Limb (tissue), 2 donors: ENCODE measurements around the gene PLCL1.

ENCODE experiments used
- DNase-seq, 2 donors: peaks; one replicate each; pipeline ENCODE4 v3.0.0-alpha.2; 2016; ENCODE audit errors: extremely low spot score in 2 of 2

PLCL1 gene

DNA sequence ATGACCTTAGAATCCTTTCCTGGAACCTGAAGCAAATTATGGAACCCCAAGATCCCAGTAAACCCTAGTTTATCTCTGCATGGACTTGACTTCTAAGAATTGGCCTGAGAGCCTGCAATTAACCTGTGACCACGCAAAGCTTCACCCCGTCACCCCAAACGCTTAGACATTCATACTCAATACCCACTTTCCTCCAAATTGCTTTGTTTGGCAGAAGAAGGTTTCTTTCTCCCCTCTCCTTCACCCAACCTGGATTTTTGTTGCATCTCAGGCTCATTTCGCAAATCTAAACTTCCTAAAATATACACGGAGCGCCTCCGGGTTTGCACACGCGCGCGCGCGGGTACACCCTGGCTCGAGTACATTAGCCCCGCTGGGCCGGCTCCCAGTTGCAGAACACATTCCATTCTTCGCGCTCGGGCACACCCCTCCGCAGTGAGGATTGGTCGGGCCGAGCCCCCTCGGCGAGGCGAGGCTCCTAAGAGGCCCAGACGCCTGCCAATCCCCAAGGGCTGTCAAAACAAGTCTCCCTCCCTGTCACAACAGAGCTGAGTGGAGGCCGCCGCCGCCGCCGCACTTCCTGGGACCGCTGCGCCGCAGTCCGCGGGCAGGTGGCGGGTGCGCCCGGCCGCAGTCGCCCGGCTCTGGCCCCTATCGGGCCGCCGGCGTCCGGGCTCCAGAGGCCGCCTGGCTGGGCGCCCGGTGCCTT, at the start of gene PLCL1:
Gene PLCL1, plus strand, starts transcription at position 545 of the 709 bp plus-strand sequence.
- peak; percentile 82 to 89 for DNase-seq

DNA sequence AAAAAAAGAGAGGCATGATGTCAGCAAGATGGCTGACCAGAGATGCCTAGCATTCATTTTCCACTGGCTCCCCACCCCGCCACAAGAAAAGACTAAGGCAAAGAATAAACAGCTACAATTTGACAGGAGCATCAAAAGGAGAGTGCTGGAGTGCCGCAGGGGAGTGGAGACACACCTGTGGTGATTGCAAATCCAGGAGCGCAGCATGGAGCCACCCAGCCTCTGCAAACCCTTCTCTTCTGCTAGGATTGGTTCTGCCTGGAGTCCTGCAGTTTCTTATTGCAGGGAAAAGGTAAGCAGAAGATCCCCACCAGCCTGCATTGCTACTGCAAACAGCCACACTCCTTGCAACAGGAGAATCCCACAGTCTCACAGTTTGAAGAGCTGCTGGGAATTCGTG, 45.4 kb upstream of the PLCL1 start:
- no peak for DNase-seq

DNA sequence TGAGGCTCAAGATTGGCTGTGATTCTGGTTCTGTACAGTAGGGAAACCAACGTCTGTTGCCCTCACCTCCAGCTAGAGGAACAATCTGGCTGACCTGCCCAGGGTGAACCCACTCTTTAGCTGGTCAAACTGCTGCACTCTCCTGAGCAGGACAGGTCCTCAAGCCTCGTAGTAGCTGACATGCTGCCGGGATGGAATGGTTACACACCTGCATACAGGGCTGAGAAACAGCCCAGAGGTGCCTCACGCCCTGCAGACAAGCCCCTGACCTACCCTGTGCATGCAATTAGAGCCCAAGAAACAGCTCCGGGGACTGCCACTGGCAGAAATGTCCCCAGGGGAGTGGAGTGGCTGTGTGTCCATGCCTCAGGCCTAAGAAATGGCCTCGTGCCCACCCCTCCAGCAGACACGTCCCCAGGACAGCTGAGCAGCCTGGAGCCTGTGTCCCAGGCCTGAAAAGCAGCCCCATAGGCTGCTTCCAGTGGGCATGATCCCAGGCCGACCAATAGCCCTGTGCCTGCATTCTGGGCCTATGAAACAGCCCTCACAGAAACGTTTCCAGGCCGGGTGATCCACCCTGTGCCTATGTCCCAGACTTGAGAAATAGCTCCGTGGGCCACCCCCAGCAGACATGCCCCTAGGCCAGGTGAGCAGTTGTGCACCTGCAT, 44.6 kb upstream of the PLCL1 start:
- no peak for DNase-seq

DNA sequence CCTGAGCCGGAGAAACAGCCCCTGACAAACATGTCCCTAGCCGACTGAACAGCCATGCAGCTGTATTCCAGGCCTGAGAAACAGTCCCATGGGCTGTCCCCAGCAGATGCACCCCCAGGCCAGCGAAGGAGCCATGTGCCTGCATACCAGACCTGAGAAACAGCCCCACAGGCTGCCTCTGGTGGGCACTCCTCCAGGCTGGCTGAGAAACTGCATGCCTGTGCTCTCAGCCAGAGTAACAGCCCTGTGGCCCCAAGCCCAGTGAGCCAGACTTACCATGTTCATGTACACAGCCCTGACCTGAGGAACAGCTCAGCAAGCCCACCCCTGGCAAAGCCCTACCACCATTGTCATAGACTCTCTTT, 44.1 kb upstream of the PLCL1 start:
- DNase-seq, result no peak

DNA sequence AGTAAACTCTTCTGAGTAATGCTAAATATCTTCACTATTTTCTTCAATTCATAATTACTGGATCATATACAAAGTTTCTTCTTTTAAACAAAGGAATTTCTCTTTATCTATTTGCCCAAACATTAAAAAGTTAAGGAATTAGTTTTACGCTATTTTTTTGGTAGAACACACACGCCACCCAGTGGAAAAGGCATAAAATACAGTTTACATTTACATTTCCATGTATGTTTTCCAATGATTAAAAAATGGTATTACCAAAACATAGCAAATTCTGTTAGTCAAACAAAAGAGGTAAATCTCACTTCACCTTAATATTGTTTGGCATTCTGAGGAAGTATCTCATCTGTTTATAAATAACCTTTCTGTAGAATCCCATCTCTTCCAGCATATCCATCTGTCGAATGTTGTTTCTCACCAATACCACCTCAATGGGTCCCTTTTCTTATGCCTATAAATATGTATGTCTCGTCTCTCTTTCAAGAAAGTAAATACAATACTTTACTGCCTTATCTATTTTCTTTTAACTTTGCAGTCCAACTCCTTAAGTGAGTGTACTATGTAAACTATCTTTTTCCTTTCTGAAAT, 26.5 kb upstream of the PLCL1 start:
- DNase-seq, result peak in 1 of 2 donors; percentile 34

DNA sequence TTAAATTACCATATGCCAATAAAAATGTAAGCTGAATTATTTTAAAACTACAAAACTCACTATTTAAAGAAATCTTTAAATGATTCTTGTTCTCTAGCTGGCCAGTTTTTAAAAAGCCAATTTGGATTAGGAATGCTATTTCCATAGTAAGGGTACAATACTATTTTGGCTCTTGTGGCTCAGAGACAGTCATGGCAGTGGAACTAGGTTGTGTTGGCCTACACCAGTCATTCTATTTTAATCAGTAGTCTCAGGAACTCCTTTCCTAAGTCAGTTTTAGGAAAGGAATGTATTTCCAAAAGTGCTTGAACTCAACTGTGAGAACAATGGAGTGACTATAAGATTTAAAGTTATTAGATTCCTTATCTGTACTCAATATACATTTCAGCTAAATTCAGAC, 25.1 kb upstream of the PLCL1 start:
- DNase-seq, result no peak

DNA sequence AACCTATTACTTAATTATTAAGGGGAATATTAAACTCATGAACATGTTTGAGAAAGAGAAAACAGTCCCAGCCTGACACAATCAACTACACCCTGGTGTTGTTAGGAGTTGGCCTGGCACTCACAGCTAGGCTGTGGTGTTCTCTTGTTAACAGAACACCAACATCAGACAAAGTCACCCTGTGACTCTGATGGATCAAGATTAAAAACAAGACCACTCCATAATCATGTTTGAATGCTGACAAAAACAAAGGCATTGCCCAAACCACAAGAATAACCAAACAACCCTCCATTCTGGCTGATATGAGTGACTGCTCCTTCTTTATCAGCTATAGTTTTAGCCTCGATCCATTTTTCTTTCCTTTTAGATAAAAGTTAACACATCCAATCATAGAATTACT, 22.3 kb upstream of the PLCL1 start:
- DNase-seq, result no peak

DNA sequence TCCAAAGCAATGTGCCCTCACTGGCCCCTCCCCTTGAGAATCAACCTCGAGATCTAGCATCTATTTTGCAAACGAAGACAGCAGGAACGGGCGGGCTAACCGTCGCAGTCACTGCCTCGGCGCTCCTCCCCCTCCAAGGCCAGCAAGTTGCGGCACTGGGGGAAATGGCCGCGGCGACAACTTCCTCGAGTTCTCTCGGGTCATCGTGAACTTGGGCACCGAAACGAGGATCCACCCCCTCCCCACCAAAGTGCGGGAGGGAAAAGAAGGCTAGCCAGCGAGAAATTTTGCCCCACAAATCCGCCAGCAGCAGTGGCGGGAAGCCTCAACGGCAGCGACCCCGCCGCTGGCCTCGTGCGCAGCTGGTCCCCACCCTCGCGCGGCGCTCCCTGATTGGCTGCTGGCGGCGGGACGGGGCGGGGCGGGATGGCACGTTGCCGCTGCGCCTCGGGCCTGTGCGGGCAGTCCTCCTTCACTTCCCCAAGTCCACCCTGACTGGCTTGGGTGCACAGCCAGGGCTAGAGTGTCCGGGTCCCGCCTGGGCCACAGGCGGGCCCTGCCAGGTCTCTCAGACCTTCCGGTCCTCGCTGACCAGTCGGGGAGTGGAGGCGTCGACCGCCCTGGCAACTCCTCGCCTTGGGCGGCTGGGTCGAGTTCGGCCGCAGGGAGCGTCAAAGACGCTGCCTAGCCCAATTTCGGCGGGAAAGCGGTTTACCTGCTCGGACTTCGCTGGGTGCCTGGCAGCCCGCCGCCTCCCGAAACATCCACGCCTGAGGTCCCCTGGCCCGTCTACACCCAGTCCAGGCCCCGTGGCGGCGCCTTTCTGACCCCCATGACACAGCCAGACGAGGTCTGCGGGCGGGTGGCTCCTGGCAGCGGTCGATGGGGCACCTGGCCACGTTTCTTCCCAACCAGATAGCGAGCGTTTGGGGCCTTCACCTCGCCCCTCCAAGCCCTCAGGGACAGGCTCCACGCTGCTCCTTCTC, 19.1 kb upstream of the PLCL1 start, which contains the start of gene BOLL:
Gene BOLL, minus strand, starts transcription at position 364 of the 986 bp plus-strand sequence. CDS start 3,469 bp downstream, outside the sequence.
- peak in 1 of 2 donors; percentile 27 for DNase-seq

DNA sequence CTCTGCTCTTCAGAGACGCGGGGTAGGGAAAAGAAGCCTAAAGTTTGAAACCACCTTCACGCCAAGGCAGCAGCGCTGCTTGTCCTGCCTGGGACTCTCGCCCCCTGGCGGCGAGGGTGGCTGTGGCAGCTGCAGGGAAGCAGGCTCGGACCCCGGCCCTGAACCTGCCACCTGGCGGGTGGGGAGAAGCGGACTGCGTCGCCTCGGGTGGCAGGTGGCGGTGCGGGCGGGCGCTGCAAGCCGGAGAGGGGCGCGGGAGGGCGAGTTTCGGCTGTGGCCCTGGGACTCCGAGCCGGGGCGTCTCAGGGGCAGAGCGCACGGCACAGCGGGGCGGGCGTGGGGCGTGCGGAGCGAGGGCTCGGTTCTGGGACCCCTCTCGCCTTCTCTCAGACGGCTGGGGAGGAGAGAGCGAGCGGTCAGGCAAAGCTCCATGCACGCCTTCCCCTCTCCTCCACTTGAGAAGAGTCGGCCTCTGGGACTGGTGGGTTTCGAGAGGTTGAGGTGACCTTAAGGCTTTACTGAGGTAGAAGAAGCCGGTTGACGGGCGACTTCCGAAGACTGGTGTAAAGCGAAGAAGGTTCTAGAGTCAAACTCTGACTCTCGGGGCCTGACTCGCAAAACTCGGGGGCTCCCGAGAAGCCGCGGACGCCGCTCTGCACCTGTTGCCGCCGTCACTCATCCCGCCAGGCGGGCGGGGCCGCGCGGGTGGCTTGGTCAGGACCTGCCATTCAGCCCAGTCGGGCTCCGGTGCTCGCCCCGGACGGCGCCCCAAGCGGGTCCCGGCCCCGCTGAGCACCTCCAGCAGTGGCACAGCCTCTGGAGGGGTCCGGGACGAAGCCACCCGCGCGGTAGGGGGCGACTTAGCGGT, 18.1 kb upstream of the PLCL1 start:
- DNase-seq, result peak; percentile 54 to 65

DNA sequence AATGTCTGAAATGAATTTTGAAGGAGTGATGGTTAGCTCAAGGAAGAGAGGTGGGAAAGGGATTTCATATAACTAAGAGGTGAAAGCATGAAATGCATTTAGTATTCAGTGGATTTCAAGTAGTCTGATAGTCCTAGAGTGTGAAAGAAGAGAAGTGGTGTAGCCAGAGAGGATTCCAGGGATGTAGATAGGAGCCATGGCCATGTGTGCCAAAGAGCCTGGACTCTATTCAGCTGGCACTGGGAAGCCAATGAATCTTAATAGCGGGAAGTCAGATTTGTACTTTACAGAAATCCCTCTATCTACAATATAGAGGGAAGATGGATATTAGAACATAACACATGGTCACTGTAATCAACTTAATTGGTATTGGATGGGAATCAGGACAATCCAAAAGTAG, 10.9 kb upstream of the PLCL1 start:
- DNase-seq, result no peak

DNA sequence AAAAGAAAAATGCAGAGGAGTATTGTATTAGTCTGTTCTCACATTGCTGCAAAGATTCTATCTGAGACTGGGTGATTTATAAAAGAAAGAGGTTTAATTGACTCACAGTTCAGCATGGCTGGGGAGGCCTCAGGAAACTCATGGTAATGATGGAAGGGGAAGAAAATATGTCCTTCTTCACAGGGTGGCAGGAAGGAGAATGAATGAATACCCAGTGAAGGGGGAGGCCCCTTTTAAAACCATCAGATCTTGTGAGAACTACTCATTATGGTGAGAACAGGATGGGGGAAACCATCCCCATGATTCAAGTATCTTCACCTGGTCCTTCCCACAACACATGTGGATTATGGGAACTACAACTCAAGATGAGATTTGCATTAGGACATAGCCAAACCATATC, 9.1 kb upstream of the PLCL1 start:
- no peak for DNase-seq

DNA sequence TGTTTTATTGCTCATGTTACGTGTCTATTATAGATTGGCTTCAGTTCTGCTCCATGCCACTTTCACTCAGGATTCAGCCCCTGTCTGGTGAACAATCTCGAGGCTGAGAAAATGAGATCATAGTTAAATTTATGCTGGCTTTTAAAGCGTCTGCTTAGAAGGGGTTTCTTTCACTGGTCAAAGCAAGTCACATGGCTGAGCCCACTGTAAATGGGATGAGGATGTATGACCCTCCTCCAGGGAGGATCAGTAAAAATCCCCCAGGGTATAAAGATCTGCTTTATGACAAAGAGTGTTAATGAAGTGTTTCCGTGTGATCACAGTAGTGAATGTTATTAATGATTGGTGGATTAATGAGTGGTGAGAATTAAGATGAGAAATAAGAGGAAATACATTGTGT, 6.2 kb upstream of the PLCL1 start:
- no peak for DNase-seq

DNA sequence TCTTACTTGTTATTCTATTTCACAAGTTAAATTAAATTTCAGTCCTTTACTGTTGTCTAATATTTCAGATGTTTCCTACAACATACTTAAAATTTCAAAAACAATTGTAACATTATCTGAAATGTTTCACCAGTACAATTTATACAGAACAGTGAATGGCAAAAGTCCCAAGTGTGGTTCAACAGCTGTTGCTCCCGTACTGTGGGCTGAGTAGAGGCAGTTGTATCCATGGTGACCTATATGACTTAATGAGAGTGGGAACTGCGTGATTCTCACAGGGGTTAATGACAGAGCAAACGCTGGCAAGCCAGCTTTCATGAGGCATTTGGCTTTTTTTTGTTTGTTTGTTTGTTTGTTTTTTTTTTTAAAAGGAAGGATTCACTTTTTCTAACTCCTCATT, 5.3 kb upstream of the PLCL1 start:
- DNase-seq, result no peak

DNA sequence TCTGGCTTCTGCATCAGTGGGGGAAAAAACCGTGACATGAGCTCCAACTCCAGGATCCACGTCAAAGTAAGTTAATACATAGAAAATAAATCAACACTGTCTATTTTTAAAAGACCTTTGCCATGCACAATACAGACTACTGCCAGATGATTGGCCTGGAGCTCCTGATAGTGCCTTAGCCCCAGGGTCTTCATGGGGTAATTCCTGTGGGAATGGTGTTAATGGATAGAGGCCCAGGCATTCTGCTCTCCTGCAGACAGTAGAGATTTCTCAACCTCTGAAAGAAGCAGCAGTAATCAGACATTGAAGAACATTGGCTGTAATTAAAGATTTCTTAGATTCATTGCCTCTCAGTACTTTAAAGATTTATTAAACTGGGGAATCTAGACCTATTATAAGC, 4.3 kb upstream of the PLCL1 start:
- DNase-seq, result no peak

DNA sequence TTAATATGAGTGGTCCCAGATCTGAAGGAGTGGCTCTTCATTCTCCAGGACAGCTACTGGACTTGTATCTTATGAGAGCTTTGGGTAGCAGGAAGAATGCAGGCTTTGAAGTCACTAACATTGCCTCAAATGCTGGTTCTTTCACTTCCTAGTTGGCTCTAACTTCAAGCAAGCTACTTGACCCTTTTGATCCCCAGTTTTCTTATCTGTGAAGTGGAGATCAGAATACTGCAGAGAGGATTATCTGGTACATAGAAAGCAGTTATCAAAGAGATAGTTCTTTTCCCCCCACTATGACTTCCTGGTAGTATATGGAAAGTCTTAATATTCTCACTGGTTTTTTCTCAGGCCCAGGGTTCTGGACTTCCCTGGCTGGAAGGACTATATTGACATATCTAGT, 3.4 kb upstream of the PLCL1 start:
- DNase-seq, result no peak

DNA sequence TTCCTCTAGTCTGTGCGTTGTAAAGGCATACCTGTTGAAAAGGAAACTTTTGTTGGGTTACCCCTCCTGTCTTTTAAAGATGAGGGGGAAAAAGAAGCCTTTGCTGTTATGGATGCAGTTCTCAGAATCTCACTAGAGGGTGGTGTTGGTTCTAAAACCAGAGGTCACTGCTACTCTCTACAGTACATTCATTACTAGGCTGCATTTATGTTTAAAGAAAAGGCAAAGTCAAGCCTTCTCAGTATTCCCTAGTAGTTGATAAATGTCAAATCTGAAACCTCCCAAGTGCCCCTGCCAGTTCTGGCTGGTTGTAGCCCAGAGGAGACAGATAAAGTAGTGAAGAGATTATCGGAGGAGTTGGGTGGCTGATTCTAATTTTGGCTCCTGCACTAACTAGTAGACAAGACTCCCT, 1.4 kb upstream of the PLCL1 start:
- peak; percentile 39 to 78 for DNase-seq

DNA sequence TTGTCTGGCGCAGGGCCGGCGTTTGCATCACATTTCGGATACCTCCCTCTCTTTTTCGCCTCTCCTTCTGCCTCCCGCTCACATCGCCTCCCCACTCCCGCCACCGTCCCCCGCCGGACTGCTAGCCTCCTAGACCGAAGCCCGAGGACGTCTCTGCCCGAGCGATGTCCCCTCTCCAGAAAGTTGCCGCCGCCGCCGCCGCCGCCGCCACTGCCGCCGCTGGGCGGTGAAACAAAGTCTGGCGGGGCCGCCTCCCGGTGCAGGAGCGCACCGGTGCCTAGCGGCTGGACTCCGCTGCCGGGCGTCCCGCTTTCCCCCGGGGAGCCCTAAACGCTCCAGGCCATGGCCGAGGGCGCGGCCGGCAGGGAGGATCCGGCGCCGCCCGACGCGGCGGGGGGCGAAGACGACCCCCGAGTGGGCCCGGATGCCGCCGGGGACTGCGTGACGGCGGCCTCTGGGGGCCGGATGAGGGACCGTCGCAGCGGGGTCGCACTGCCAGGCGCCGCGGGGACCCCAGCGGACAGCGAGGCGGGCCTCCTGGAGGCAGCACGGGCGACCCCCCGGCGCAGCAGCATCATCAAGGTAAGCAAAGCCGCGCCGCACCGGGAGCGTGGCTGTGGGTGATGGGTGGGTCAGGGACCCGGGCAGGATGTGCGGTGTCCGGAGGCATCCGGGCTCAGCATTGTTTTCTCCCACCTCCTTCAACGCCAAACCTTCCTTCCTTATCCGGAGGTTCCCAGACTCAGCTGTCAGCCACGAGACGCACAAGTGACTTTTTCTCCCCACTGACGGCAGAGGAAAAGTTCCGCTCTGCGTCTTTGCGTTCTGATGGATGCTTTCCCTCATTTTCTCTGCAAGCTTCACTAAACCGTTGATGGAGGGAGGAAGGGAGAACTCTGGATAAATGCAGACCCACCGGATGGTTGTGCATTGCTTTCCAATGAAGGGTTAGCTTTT, 643 bp downstream of the PLCL1 start:
- DNase-seq, result peak in 1 of 2 donors; percentile 57

DNA sequence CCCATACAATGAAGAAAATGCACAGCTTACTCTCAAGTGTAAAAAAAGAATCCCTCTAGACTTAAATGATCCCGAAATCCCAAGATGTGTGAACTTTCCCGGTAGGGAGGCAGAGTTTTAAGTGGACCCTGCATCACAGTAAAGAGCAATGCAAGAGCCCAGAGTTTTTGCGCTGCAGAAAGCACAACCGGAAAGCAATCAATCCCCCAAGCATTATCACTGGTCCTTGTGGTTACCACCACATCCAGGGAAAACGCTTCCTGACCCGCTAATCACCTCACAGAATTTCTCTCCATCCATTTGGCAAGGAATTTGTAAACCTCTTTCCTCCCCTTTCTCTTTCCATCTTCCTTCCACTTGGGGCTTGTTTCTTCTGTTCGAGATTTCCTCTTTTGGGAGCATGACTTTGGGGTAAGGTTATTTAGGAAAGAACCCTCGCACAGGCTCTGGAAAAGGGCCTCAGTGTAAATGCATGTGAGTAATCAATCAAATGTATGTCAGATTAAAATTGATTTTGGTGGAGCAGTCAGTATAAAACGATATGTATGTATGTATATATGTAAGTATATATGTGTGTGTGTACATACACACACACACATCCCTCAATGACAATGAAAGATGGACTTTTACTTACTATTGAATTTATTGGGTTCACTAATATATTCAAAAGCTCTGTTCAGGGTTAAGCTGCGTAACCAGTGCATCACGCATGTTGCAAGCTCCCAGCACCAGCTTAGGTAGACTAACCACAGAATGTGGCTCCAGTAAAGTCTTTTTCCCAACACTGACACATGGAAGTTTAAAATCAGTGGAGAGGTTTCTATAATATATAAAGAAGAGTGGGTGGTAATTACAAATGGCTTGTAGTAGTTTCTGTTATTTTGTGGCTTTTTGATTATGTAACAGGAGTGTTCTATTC, 1.6 kb downstream of the PLCL1 start:
- DNase-seq, result no peak
